Measurements from ENCODE around the gene BTBD1. TPM values are rescaled to one million over a fixed set of nuclear protein-coding genes. Genes with fewer than 3 reads are reported as not detected.

The BTBD1 gene
- polyA plus RNA-seq, 2 of the 4 experiments (the other 2 are of a cell fraction) = 53.1 to 95.8 TPM

GRCh38 chr15:83062768-83063180 lies 4.3 kb downstream of the BTBD1 start:
- peak overlapping the region; percentile 89; the same call in 2 of the 3 replicates for H3K4me2 ChIP-seq
- ATAC-seq = no peak
- no peak overlapping the region for H3K27ac ChIP-seq
- no peaks in the 10 kb centered on the region for H3K9me3 ChIP-seq
- ChIA-PET CTCF (interaction anchor here (1.1 to 1.2 kb wide), 2 partner anchors 14 to 49 kb away, joined by 3 read pairs; no protein-coding TSS in a partner anchor), POLR2A (interaction anchor here (0.6 kb wide), 1 partner anchor 51 kb away, joined by 3 read pairs; no protein-coding TSS in a partner anchor)
- WGBS (ENCODE audit: missing lambda C conversion rate) = 91% methylated on average over 3 of the region's 3 CpGs
- no peak for DNase-seq (ENCODE audit: low read depth in 1 of 2, low spot score in 1 of 2)
- TF ChIP-seq SREBF2 (IDR thresholded peaks at IDR 0.05) (no peak), HEYL (CRISPR knock-in tag; IDR thresholded peaks at IDR 0.05) (no peak), HOXB13 (CRISPR knock-in tag; IDR thresholded peaks at IDR 0.05; ENCODE audit: low read depth) (0 out of 2 replicates have a peak, but pooled peaks have one; percentile 17)
- peaks cover 32% of the 10 kb centered on the region for H3K4me1 ChIP-seq
- no peak overlapping the region for H3K4me3 ChIP-seq
- FAIRE-seq = no peak

- POLR2A ChIA-PET = no interaction called here
- FAIRE-seq (no peak), DNase-seq (ENCODE audit: low read depth in 1 of 2, low spot score in 1 of 2) (no peak), ATAC-seq (no peak)
- no peak overlapping the region for H3K4me3 ChIP-seq
- no peaks in the 10 kb centered on the region for H3K9me3 ChIP-seq
- no peak overlapping the region for H3K4me2 ChIP-seq
- CTCF ChIA-PET = no interaction called here
- H3K4me1 ChIP-seq = peaks cover 28% of the 10 kb centered on the region
- no peak overlapping the region for H3K27ac ChIP-seq
- 93% methylated on average over 2 of the region's 2 CpGs for WGBS (ENCODE audit: missing lambda C conversion rate)
- TF ChIP-seq POLR2AphosphoS2 (conservative IDR thresholded peaks at IDR 0.05; ENCODE audit: low read length) = no peak
- no peak for TF ChIP-seq FOSL2 (IDR thresholded peaks at IDR 0.05)
- TF ChIP-seq FOSL2 (CRISPR knock-in tag; IDR thresholded peaks at IDR 0.05) = no peak
- TF ChIP-seq MAX (IDR thresholded peaks at IDR 0.05) = no peak
- no peak for TF ChIP-seq RNF2 (IDR thresholded peaks at IDR 0.05; ENCODE audit: borderline replicate concordance, low read depth)
- no peak for TF ChIP-seq ZC3H11A (IDR thresholded peaks at IDR 0.05)
- TF ChIP-seq SREBF2 (IDR thresholded peaks at IDR 0.05) = no peak
- no peak for TF ChIP-seq EHMT2 (IDR thresholded peaks at IDR 0.05; ENCODE audit: low read depth)
- no peak for TF ChIP-seq CTCF (IDR thresholded peaks at IDR 0.05)
- no peak for TF ChIP-seq EP300 (IDR thresholded peaks at IDR 0.05)
- TF ChIP-seq, protein P1, sequence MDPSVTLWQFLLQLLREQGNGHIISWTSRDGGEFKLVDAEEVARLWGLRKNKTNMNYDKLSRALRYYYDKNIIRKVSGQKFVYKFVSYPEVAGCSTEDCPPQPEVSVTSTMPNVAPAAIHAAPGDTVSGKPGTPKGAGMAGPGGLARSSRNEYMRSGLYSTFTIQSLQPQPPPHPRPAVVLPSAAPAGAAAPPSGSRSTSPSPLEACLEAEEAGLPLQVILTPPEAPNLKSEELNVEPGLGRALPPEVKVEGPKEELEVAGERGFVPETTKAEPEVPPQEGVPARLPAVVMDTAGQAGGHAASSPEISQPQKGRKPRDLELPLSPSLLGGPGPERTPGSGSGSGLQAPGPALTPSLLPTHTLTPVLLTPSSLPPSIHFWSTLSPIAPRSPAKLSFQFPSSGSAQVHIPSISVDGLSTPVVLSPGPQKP (IDR thresholded peaks at IDR 0.05; ENCODE audit: low read depth, low read length) = no peak
- TF ChIP-seq HOXA7 (CRISPR knock-in tag; IDR thresholded peaks at IDR 0.05) = no peak
- TF ChIP-seq HMGXB4 (CRISPR knock-in tag; IDR thresholded peaks at IDR 0.05; ENCODE audit: borderline replicate concordance) = no peak
- TF ChIP-seq, protein P2, sequence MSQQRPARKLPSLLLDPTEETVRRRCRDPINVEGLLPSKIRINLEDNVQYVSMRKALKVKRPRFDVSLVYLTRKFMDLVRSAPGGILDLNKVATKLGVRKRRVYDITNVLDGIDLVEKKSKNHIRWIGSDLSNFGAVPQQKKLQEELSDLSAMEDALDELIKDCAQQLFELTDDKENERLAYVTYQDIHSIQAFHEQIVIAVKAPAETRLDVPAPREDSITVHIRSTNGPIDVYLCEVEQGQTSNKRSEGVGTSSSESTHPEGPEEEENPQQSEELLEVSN (IDR thresholded peaks at IDR 0.05; ENCODE audit: borderline replicate concordance, low read depth) = no peak
- no peak for TF ChIP-seq EHF (CRISPR knock-in tag; IDR thresholded peaks at IDR 0.05)
- TF ChIP-seq RCOR1 (IDR thresholded peaks at IDR 0.05; ENCODE audit: low read depth, low read length) = no peak
Observed at GRCh38 chr15:83061680-83062079, 5.4 kb downstream of the BTBD1 start.

Data from A549 (cell line).